LoVo (cell line): ENCODE measurements around the gene AJAP1.
"Not testable (repeated sequence)": the region's sequence is repeated elsewhere in the genome, so short reads cannot be mapped to it uniquely, and the experiment has no call there.

Experiments used
- DNase-seq: peaks from one replicate; pipeline ENCODE4 v3.0.0-alpha.2; 2016; ENCODE audit warnings: low spot score

AJAP1 gene

DNA sequence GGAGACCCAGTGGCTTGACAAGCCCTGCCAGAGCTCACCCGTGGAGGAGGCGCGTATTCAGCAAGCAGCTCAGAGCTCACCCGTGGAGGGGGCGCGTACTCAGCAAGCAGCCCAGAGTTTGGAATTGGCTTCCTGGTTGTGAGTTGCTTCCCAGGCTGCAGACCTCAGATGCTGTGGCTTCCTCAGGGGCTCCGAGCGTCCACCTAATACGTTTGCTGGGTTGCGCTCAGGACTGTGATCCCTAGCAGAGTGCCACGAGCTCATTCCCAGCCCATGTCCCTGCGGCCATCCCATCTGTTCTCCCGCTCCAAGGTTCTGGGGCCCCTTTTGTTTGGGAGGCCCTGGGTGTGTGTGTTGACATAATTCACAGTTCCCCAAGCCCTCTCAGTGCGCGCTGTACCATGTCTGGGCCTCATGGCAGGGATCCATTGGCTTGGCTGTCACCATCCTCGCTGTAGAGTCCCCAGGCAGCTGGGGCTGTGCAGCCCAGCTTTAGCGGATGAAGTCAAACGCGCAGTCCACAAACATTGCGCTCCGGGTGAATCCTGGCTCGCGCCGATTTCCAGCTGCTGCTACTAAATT lies 3.6 kb downstream of the AJAP1 start:
- DNase-seq, result no peak

GRCh38 chr1:4658643-4659628 lies 4.5 kb downstream of the AJAP1 start:
- no peak for DNase-seq

DNA sequence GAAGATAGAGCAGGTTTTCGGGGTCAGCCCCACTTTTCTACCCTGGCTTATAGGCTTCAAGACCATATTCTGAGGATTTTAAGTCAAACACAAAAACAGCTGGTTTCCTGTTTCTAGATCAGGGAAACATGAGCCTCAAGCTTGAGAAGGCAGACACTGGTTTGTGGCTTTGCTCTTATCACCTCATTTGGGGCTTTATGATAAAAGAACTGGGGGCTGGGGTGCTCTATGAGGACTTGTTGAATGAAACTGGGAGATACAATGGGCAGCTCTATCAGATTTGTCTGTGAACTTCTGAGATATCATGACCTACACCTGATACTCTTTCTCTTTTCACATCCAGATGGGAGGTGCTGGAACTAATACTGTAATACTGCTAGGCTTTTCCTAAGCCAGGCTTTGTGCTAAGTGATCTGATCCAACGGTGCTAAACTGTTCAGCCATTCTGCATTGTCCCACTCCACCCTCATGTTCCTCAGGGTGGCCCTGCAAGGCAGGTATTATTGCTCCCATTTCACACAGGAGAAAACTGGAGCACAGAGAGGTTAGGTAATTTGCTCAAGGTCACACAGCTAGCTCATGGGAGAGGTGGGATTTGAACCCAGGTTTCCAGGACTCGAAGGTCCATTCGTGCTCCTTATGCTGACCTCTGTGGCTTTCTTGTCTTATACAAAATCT lies 6.6 kb downstream of the AJAP1 start:
- DNase-seq, result no peak

- DNase-seq, result no peak
Measured at GRCh38 chr1:4661595-4661917, 7.1 kb downstream of the AJAP1 start.

DNA sequence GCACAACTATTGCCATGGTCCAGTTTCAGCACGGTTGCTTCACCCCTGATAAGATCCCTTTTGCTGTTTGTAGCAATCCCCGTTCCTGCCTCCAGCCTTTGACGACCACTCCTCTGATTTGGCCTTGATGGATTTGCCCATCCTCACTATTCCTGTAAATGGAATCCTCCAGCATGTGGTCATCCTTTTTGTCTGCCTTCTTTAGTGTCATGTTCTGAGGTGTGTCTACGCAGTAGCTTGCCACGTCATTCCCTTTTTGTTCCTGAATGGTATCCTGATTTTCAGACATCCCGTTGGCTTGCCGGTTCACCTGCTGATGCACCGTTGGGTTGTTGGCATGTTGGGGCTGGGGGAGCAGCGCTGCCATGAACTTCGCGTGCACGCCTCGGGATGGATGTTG lies 7.8 kb downstream of the AJAP1 start:
- DNase-seq, result no peak

GRCh38 chr1:4662723-4663122 lies 8.3 kb downstream of the AJAP1 start:
- DNase-seq, result no peak

GRCh38 chr1:4664095-4664494 lies 9.7 kb downstream of the AJAP1 start:
- no peak for DNase-seq

- no peak for DNase-seq
Measured at GRCh38 chr1:4664606-4665005, 10.2 kb downstream of the AJAP1 start.

GRCh38 chr1:4665456-4665855 lies 11.0 kb downstream of the AJAP1 start:
- DNase-seq, result no peak

GRCh38 chr1:4666683-4667082 lies 12.3 kb downstream of the AJAP1 start:
- not testable (repeated sequence) for DNase-seq

- DNase-seq, result no peak
Measured at GRCh38 chr1:4668743-4669700, 14.6 kb downstream of the AJAP1 start.

- DNase-seq, result no peak
Measured at GRCh38 chr1:4670265-4670664, 15.9 kb downstream of the AJAP1 start.

DNA sequence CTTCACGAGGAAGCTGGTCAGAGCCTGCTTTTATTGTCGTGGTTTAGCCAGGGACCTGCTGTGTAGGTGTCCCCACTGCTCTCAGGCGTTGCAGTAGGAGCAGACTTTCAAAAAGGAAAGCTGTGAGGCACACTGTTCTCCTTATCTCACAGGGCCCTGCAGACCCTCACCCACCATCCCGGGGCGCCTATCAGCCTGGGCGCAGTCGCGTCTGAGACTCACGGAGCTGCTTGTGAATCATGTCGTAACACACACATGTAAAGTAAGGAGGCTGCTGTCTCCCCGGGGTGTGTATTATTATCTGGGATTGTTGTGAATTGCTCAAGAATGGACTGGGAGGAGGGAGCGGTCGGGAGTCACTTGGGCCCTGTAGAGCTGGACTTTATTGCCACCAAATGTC lies 17.4 kb downstream of the AJAP1 start:
- DNase-seq, result no peak

- DNase-seq, result no peak
Measured at GRCh38 chr1:4673494-4673893, 19.1 kb downstream of the AJAP1 start.

DNA sequence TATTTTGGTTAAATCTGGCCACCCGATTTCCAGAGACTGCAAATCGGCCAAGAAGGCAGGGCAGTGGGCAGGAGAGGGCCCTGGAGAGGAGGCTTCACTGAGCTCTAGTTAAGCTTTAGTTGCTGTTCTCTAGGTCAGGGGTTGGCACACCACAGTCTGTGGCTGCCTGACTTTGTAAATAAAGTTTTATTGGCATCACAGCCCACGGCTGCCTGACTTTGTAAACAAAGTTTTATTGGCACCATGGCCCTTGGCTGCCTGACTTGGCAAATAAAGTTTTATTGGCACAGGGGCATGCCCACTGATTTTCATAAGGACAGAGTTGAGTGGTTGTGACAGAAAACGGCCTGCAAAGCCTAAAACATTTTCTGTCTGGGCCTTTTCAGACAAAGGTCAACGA lies 19.7 kb downstream of the AJAP1 start:
- DNase-seq, result no peak

- no peak for DNase-seq
Measured at GRCh38 chr1:4674676-4675075, 20.3 kb downstream of the AJAP1 start.

DNA sequence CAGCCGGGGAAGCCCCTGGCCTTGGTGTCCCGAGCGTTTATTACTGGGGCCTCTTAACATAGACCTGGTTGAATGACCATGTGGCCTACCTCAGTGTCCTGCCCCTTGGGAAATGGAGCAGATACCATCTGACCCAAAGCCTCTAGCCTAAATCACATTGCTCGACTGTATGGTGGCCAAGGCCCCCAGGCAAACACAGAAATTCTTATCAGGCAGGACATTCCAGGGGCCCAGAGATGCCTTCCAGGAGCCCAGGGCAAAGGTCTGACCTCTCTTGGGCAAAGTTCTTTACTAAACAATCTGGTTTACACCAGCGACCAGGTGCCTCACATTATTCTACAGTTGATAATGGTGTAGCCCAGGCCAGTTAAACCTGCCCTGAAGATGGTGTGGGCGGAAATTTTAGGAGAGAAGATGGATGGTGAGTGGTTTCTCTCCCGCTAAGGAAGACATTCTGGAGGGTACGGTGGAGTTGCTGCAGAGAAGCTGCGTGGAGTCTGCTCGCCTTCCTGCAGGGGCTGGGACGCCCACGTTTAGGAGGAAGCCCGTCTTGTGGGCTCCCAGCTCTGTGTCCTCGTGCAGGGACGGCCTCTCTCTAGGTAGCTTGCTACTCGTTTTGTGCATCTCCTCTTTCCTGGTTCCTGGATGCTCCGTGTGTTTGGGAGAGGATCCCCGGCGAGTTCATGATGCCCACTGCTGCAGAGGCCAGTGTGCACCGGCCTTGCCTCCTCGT lies 21.2 kb downstream of the AJAP1 start:
- DNase-seq, result no peak

- DNase-seq, result no peak
Measured at GRCh38 chr1:4676253-4676652, 21.8 kb downstream of the AJAP1 start.

- no peak for DNase-seq
Measured at GRCh38 chr1:4677608-4678007, 23.2 kb downstream of the AJAP1 start.

DNA sequence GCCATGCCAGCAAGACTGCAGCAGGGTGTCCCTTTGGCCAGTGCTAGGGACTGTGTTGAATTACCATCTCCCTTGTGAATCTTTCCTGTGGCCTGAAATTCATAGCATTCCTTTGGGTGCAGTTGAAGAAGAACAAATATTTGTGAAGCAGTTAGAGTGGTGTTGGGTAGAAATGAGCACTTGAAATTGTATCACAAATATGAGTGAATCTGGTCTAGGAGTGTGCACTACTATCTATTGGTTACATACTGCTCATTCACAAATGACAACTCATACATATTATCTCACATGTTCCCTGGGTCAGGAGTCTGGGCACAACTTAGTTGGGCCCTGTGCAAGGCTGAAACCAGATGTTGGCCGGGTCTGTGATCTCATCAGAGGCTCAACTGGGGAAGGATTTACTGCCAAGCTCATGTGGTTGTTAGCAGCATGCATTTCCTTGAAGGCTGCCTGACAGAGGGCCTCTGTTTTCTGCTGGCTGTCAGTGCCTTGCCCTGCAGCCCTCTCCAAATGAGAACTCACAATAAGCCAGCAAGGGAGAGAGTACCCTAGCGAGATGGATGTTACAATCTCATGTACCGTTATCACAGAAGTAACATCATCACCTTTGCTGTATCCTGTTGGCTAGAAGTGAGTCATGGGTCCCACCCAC lies 23.8 kb downstream of the AJAP1 start:
- no peak for DNase-seq

DNA sequence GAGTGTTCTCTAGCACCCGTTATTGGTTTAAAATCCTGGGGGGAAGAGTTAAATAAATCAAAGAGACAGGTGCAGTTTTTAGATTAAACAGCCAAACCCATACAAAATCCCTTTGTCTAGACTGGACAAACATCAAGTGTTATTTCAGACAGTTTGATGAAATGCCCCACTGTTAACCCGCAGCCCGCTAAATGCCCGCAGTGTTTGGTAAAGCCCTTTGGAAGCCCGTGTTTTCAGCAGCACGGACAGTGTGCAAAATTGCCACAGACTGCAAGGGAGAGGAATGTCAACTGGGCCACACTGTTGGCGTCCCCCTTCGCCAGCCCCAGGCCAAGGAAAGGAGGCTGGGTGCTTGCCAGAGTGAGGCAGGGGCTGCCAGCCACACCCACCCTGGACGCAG lies 26.6 kb downstream of the AJAP1 start:
- no peak for DNase-seq
